HFFc6 (cell line): ENCODE measurements around the gene FANCI. TPM values are rescaled to one million over a fixed set of nuclear protein-coding genes. Genes with fewer than 3 reads are reported as not detected.

Experiments used
- DNase-seq: peaks from one replicate; pipeline ENCODE4 v3.0.0-alpha.2; 2018
- H3K27ac Mint-ChIP-seq: 2 replicates; pipeline ENCODE4 v1.8.0; 2020; ENCODE audit warnings: mild to moderate bottlenecking, mixed read lengths
- H3K27me3 Mint-ChIP-seq: 2 replicates; pipeline ENCODE4 v1.8.0; 2021; ENCODE audit warnings: mild to moderate bottlenecking, moderate library complexity, mixed read lengths; ENCODE audit not compliant: insufficient read depth
- H3K36me3 Mint-ChIP-seq: 2 replicates; pipeline ENCODE4 v1.8.0; 2021; ENCODE audit warnings: low read depth, mixed read lengths
- H3K4me1 Mint-ChIP-seq: 2 replicates; pipeline ENCODE4 v1.8.0; 2020; ENCODE audit warnings: low read depth, mixed read lengths
- H3K4me3 Mint-ChIP-seq: 2 replicates; pipeline ENCODE4 v1.8.0; 2020; ENCODE audit warnings: mild to moderate bottlenecking, moderate library complexity, mixed read lengths
- H3K9me3 Mint-ChIP-seq: 2 replicates; pipeline ENCODE4 v1.8.0; 2020; ENCODE audit warnings: mild to moderate bottlenecking, mixed read lengths
- CTCF ChIP-seq: fragments of 200-600 bp; sonication (generic); IDR thresholded peaks from 2 replicates; pipeline ENCODE4 v1.5.0; 2021; ENCODE audit warnings: antibody characterized with exemption, mild to moderate bottlenecking
- total RNA-seq, 6 experiments: library from RNA; stranded (reverse); fragmentation: NEBNext Ultra II Directional; extraction: Animal tissue kit (Norgen Biotek cat#: 25700); gene quantifications; 2 replicates in 1 of 6; 3 replicates in 5 of 6; pipeline ENCODE4 v1.2.3, GENCODE V29; 2021

Gene FANCI
- total RNA-seq, 6 experiments from 2014 or later: 22.3 to 50.8 (median 48.4) TPM

- peaks cover 17% of the 10 kb centered on the region for H3K4me1 Mint-ChIP-seq
- H3K36me3 Mint-ChIP-seq: no peaks in the 10 kb centered on the region
- DNase-seq: no peak
- TF ChIP-seq CTCF: peak; percentile 37; the same call in 1 of the 2 replicates
- H3K9me3 Mint-ChIP-seq: no peaks in the 10 kb centered on the region
- H3K27me3 Mint-ChIP-seq: no peaks in the 10 kb centered on the region
- H3K4me3 Mint-ChIP-seq: no peak overlapping the region
- no peak overlapping the region for H3K27ac Mint-ChIP-seq
These were observed 49.2 kb downstream of the FANCI start for GRCh38 chr15:89293012-89293411.

GRCh38 chr15:89299896-89300295 is 56.1 kb downstream of the FANCI start:
- Mint-ChIP-seq H3K4me1 (peaks cover 19% of the 10 kb centered on the region), H3K27ac (no peak overlapping the region), H3K36me3 (peaks cover 37% of the 10 kb centered on the region), H3K27me3 (no peaks in the 10 kb centered on the region; the same call in 1 of the 2 replicates), H3K4me3 (no peak overlapping the region), H3K9me3 (0 out of 2 replicates have a peak, but pooled peaks cover 4% of the 10 kb centered on the region)
- TF ChIP-seq CTCF: peak; percentile 65
- DNase-seq: peak; percentile 48

GRCh38 chr15:89301304-89302089 is 57.7 kb downstream of the FANCI start:
- Mint-ChIP-seq H3K4me1 (peaks cover 25% of the 10 kb centered on the region), H3K36me3 (peaks cover 41% of the 10 kb centered on the region), H3K4me3 (no peak overlapping the region), H3K27ac (no peak overlapping the region), H3K27me3 (no peaks in the 10 kb centered on the region; the same call in 1 of the 2 replicates), H3K9me3 (0 out of 2 replicates have a peak, but pooled peaks cover 4% of the 10 kb centered on the region)
- DNase-seq: no peak
- no peak for TF ChIP-seq CTCF

- Mint-ChIP-seq H3K4me3 (no peak overlapping the region), H3K27me3 (no peaks in the 10 kb centered on the region; the same call in 1 of the 2 replicates), H3K4me1 (peaks cover 49% of the 10 kb centered on the region), H3K9me3 (0 out of 2 replicates have a peak, but pooled peaks cover 4% of the 10 kb centered on the region), H3K36me3 (peaks cover 41% of the 10 kb centered on the region), H3K27ac (peak overlapping the region; percentile 29)
- no peak for TF ChIP-seq CTCF
- DNase-seq: peak; percentile 17
These were observed 60.2 kb downstream of the FANCI start for GRCh38 chr15:89303986-89304385.

GRCh38 chr15:89305395-89305794 is 61.6 kb downstream of the FANCI start:
- Mint-ChIP-seq H3K36me3 (peaks cover 43% of the 10 kb centered on the region), H3K27ac (no peak overlapping the region), H3K4me1 (peaks cover 52% of the 10 kb centered on the region), H3K4me3 (no peak overlapping the region), H3K9me3 (0 out of 2 replicates have a peak, but pooled peaks cover 4% of the 10 kb centered on the region), H3K27me3 (no peaks in the 10 kb centered on the region; the same call in 1 of the 2 replicates)
- no peak for DNase-seq
- TF ChIP-seq CTCF: no peak
